HG03558 (cell line): Measurements from ENCODE around the gene AVPR2.

Experiments used
- ATAC-seq: cut with Tn5 transposase; IDR thresholded peaks from one replicate; pipeline ENCODE4 v1.9.1; 2021; ENCODE audit warnings: moderate number of reproducible peaks; ENCODE audit not compliant: unreplicated experiment; ENCODE audit errors: extremely low read depth

AVPR2 gene

DNA sequence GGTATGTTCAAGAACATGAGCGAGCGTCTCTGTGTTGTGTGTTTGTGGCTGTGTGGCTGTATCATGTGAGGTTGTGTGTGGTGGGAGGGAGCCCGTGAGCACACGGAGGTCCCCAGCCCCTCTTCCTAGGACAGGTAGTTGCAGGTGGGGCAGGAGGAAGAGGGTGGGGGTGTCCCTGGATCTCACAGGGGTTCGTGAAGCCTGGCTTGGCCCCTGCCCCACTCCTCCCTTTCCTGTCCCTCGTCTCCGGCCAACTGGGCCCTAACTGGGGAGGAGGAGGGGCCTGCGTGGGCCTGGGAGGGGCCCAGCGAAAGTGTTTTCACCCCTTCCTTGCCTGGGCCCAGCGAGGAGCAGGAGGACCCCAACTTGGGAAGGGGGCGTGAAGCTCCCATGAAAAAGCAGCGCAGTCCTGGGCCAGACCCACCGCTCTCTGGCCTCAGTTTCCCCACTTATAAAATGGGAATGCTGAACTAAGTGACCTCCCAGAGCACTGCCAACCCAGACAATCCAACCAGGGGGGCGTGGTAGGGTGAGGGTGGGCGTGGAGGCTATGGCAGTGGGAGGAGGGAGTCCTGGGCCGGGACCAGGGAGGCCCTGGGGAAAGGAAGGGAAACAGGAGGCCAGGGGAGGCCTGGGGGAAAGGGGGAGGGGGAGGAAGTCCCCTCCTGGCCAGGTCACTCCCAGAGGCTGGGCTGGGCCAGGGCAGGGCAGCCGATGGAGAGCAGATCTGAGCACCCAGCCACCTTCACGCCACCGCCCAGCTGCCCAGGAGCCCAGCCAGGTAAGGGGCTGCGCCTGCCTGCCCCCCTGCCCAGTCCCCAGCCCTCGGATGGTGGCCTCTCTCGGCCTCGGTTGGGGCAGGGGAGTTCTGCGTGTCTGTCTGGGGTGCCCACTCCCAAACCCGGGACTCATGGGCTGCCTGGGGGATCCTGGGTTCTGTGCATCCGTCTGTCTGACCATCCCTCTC, at the start of gene AVPR2:
Gene AVPR2 (plus strand): TSS at position 683 of the 967 bp plus-strand sequence. CDS start 473 bp downstream, outside the sequence.
- no peak for ATAC-seq

DNA sequence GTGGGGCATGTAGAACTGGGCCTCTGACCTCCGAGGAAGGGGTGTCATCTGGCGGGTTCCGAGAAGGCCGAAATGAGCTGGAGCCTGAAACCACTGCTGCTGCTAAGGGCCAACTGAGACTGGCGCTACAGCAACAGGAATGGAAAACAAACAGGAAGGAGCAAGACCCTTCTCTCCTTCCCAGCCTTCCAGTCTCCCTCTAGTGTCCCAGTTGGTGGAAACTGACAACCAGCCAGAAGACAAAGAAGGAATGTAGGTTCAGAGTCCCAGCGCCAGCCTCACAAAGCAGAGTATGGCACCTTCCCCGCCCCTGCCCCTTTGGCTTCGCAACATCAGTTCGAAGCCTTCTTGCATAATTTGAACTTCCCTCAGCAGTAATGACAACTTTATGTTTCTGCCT, 49.8 kb upstream of the AVPR2 start:
- no peak for ATAC-seq

DNA sequence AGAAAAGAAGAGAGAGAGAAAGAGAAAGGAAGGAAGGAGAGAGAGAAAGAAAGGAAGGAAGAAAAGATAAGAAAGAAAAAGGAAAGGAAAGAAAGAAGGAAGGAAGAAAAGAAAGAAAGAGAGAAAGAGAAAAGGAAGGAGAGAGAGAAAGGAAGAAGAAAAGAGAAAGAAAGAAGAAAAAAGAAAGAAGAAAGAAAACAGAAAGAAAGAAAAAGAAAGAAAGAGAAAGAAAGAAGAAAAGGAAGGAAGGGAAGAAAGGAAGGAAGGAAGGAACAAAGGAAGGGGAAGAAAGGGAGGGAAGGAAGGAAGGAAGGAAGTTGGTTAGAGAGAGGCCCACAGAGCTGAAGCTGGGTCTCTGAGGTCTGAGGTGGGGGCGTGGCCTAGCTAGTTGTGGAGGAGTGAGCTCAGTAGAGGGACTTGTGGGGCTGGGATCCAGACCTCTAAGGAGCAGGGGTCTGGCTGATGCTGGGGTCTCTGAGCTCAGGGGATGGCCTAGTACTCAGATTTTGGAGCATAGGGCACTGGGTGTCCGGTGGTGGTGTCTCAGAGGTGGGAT, 47.0 kb upstream of the AVPR2 start:
- ATAC-seq = no peak

DNA sequence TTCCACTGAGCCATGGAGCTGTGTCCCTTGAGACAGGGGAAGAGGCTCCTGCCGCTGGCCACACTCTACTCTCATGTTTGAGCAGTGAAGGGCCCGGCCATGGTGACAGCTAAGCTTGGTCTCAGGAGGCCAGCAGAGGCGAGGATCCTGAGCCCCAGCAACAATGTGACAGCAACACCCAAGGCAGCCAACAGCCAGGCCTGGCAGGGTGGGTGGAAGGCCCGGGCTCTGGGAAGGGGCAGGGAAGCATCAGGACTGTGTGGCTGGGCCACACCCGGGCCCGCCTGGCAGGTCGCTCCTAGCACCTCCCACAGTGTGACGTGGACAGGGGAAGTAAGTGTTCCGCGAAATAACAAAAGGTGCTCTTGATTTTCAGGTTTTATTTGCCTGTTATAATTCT, 43.3 kb upstream of the AVPR2 start:
- ATAC-seq = no peak

DNA sequence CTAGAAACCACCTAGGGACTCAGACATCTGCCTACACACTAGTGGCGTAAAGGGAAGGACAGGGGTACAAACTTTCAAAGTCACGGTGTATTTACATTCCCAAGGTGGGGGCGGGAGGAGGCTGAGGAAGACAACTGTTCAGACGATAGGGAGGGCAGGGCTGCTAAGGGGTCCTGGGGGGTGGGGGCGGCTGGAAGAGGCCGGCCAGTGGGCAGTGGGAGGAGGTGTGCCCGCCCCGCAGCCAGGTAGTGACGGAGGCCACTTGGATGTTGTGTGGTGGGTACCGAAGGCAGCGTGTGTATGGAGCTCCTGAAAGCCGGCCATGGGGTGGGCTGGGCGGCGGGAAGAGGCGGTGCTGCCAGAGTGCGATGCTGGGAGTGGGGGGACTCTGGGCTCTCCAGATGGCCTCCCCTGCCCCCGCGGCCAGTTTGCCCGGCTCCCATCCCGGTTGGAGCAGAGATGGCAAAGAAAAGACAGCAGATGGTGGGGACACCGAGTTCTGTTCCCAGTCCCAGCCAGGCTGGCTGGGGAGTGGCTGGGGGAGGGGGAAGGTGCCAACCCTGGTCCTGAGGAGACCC, 42.7 kb upstream of the AVPR2 start:
- ATAC-seq = no peak

DNA sequence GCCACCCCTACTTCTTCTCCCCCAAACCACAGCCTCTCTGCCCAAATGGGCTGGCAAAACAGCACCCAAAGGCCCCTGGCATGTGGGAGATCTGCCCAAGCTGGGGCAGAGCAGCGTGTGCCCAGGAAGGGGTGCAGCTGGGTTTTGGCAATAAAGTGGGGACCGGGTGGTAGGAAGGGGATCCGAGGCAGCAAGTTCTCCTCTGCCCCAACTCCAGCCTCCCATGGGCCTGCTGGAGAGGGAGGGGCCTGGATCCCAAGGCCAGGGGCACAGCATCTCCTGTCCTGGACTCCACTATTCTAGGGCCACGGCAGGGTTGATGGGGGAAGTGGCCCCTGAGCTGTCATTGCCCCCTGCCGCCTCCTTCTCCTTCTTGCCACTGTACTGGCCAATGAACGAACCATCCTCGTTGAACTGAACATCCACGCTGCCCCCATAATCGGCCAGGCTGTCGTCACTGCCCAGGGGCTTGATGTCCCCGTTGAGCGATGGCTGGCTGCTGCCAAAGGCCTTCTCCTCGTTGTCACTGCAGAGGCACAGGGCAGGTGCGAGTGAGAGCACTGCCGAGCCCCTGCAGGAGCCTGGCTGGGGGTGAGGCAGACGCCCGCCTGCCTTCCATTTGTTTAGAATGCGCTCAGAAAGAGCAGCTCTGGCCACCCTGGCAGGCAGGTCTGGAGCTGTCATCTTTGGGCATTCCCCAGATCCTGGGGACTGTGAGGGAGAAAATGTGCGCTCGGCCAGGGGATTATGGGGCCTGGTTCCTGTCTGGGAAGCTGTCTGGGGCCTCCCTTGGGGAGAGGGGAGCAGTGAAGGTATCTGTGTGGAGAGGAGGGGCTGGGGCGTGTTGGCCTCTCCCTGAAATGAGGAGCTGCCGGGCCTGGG, 41.9 kb upstream of the AVPR2 start:
- no peak for ATAC-seq

DNA sequence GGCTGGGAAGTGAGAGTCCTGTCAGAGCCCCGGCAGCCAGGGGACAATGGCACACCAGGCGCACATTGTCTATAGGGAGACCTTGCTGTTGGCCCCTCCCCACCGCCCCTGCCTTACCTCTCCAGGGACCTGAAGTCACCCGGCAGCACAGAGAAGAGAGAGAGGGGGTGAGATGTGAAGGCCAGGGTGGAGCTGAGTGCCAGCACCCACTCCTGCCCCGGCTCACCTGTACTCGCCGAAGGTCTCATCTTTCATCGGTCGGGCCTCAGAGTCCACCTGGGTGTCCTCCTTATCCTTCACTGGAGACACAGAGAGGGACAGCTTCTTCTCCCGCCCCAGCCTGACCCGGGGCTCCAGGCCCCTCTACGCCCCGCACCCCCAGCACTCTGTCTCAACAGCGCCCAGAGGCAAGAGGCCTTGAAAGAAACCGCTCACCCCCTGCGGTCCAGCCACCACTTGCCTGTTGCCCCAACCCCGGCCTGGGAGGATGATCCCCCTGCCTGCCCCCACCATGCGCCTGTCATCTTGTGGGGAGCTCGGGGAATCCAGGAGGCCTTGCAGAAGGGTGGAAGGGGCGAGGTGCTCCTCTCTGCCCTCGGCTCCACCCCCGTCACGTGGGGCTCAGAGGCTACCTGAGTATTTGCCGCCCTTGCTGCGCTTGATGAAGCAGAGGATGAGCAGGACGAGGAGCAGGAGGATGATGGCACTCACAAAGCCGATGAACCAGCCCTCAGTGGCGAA, 41.1 kb upstream of the AVPR2 start:
- no peak for ATAC-seq

DNA sequence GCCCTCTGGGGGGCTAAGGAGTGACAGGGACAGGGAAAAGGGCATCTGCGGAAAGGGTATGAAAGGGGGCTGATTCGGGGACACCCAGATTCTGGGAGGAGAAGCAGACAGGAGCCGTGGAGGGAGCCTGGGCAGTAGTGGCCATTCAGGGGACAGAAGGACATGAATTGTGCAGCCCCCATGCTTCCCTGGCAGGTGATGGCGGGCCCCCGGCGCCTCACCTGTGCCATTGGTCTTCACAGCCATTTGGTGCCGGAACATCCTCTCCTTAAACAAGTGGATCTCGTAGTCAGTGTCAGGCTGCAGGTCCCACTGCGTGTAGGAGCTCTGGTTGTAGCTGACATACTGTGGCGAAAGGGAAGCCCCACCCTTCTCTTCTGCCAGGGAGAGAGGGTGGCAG, 40.4 kb upstream of the AVPR2 start:
- no peak for ATAC-seq

DNA sequence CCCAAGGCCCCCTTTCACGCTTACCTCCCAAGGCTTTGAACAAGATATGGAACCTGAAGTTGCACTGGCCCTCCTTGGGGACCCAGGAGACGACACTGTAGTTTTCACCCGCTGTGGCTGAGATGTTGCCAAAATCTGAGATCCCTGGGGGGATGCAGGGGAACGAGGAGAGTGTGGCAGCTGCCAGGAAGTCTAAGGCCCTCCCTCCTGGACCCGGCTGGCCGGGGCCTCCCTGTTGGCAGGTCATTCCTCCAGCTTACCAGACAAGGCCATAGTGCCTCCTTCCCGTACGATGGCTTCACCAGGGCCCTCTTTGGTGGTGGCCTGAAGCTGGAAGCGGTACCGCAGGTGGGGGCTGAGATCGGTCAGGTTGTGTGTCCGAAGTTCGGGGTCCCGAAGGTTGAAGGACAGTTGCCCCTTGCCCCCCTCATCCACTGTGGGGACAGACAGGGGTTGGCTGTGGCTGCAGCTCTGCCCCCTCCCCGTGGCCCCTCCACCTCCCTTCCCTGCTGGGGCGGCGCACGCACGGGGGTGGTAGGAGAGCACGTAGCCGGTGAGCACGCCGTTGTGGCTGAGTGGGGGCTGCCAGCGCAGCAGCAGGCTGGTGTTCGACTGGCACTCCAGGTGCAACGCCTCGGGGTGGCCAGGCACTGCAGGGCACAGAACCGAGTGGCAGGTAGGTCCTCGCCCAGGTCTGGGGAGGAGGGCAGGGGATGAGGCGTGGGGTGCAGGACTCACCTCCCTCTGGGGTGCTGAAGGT, 39.7 kb upstream of the AVPR2 start:
- no peak for ATAC-seq

DNA sequence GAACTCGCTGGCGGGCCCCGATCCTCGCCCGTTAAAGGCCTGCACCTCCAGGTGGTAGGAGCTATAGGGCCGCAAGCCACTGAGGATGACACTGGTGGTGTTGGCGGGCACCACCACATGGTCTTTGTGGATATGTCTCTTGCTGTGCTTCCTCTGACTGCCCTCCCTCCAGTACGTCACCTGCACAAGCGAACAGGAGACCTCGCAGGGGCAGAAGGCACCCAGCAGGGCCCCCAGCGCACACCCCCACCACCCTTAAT, 39.2 kb upstream of the AVPR2 start:
- no peak for ATAC-seq

DNA sequence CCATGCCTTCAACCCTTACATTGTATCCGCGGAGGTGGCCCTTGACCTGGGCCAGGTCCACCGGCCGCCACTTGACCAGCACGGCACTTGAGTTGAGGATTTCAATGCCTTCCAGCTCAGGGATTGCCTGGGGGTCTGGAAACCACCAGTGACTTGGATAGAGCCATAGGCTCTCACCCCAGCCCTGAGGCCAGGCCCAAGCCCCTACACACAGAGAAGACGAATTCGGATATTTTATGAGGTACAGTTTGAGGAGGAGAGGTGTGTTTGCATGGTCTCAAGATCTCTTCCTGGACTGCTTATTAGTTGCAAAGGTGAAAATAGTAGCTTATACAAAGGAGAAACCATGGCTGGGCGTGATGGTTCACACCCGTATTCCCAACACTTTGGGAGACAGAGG, 38.8 kb upstream of the AVPR2 start:
- ATAC-seq = no peak

DNA sequence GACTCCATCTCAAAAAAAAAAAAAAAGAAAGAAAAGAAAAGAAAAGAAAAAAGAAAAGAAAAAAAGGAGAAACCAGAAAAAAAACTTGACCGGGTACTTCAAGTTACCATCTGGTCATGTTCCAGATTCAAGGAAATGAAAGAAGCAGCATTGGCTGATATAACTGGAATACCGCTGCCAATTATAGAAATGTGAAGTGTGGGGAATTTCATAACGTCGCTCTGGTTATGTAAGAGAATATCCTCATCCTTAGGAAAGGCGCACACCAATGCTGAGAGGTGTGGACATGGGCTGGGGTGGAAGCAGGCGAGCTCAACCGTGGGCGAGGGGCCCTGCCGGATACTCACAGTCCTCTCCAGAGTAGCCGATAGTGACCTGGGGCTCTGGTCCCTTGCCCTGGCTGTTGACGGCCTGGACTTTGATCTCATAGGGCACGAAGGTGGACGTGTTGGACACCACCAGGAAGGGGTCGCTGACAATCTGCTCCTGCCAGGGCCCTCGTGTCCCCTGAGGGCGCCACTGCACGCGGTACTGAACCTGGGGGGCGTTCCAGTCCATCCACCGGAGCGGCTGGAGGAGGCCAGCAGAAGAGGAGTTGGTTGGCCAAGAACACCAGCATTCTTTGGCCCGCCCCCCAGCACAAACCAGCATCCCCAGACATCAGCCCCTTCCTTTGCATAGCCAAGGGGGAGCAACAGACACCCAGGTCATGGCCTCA, 38.0 kb upstream of the AVPR2 start:
- no peak for ATAC-seq

DNA sequence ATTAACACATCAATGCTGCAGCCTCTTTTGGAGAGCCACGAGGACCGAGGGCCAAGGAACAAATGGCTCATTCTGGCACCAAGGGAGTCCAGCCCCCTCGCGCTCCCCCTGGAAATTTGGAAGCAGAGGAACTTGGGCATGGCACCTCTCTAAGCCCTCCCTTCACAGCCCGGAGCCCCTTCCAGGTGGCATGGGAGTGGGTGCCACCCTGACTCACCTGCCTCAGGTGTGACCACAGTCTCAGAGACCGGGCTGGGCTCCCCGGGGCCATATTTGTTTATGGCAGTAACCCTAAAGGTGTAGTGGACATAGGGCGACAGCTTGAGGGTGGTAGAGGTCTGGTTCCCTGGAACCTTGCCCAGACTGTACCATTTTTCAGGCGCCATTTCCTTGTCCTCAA, 37.3 kb upstream of the AVPR2 start:
- no peak for ATAC-seq

DNA sequence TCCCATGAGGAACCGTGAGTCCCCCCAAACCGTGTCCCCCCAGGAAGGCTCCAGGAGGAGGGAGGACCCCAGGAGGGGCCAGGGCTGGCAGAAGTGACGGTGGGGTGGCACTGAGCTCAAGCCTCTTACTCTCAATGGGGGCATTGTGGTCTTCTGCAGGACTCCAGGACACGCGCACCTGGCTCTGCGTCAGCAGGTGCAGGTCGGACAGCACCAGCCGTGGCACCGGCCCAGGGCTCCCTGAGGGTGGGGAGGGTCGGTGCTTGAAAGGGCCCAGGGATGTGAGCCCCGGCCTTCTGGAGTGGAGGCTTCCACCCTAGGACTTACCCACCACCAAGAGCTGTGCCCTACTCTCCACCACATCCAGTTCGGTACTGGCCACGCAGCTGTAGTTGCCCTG, 36.8 kb upstream of the AVPR2 start:
- no peak for ATAC-seq

DNA sequence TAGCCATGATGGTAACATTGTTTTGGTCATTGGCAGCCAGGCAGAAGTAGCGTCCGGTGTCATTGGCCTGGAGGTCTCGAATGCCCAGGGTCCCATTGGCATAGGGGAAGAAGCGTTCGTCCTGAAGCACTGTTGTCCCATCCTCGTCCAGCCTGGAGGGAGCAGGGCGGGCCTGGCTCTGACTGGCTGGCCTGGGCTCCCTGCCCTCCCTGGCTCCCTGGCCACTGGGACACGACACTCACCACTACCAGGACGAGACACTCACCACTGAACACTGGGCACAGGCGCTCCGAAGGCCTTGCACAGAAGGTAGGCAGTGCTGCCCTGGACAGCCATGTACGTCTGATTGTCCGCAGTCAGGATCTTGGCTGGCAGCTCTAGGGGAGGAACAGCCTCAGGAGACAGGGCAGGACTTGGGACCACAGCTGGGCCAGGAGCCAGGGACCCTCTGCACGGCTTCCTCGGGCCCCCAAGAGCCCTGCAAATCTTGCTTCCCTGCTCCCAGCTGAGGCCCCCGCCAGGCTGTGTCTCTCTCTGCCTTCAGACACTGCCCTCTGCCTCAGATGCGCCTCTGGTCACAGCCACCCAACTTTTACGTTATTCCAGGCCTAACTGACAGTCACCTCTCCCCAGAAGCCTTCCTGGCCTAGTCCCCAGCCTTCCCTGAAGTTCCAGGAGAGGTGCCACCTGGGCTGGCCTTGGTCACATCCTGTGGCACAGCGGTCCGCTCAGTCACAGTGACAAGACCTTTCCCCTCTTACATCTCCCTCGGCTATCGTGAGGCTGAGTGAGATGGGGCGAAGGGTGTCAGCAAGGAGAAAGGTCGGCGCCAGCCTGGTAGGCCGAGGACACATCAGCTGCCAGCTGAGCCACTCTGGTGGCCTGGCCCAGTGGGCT, 35.6 kb upstream of the AVPR2 start:
- ATAC-seq = no peak

DNA sequence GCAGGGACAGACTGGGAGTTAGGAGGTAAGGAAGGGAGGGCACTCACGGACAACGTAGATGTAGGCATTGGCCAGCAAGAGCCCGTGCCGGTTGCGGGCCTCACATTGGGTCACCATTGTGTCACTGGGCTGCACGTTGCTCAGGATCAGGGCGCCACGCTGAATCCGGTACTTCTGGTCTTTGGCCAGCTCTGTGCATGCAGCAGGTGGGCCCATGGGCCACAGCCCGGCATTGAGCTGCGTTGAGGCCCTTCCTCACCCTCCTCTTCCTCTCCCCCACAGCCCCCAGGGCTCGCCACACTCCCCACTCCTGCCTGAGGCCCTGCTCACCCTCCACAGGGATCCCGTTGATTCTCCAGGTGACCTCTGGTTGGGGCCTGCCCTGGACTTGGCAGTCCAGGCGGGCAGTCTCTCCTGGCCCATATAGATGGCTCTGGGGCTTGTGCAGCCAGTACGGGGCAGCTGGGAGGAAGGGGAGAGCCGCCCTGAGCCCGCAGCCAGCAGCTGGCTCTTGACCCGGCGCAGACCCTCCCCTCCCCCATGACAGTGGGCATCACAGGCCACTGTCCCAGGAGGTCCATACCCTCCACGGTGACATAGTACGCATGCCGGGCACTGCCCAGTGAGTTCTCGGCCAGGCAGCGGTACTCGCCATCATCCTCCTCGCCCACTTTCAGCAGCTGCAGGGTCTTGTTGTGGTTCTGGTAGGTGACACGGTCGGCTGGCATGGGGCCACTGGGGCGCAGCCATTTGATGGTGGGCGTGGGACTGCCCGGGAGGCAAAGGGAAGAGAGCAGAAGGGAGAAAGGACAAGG, 34.8 kb upstream of the AVPR2 start:
- ATAC-seq = no peak

DNA sequence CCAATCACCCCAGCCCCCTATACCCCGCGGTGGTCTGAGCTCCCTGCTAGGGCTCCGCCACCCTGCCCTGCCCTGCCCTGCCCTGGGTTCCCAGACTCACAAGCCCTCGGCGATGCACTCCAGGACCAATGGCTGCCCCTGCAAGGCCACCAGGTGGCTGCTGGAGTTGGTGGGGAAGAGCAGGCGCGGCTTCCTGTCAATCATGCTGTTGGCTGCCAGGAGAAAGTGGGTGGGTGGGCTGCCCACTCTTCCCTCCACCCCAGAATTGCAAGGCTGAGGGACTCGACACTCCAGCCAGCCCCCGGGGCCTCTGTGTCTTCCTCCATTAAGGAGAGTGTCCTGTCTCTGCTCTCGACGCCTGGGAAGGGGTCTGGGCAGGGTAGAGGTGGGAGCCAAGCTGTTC, 34.2 kb upstream of the AVPR2 start:
- ATAC-seq = no peak
